ENCODE measurements around the gene MSH6.

- TF ChIP-seq MEIS1 (CRISPR knock-in tag; IDR thresholded peaks at IDR 0.05; ENCODE audit: borderline replicate concordance) (no peak), ZBTB33 (CRISPR knock-in tag; IDR thresholded peaks at IDR 0.05) (no peak), NR0B2 (CRISPR knock-in tag; IDR thresholded peaks at IDR 0.05) (no peak)
These were observed 47.6 kb upstream of the MSH6 start for GRCh38 chr2:47735136-47735869.
